ENCODE measurements around the gene NDUFS2.

GRCh38 chr1:161162806-161163205 is 39.4 kb upstream of the NDUFS2 start:
- TF ChIP-seq, protein P1, sequence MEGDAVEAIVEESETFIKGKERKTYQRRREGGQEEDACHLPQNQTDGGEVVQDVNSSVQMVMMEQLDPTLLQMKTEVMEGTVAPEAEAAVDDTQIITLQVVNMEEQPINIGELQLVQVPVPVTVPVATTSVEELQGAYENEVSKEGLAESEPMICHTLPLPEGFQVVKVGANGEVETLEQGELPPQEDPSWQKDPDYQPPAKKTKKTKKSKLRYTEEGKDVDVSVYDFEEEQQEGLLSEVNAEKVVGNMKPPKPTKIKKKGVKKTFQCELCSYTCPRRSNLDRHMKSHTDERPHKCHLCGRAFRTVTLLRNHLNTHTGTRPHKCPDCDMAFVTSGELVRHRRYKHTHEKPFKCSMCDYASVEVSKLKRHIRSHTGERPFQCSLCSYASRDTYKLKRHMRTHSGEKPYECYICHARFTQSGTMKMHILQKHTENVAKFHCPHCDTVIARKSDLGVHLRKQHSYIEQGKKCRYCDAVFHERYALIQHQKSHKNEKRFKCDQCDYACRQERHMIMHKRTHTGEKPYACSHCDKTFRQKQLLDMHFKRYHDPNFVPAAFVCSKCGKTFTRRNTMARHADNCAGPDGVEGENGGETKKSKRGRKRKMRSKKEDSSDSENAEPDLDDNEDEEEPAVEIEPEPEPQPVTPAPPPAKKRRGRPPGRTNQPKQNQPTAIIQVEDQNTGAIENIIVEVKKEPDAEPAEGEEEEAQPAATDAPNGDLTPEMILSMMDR (IDR thresholded peaks at IDR 0.05) = no peak
- no peak for TF ChIP-seq ZFX (IDR thresholded peaks at IDR 0.05; ENCODE audit: borderline replicate concordance)
